Kidney (tissue), 14 donors: ENCODE data around the gene GHSR. TPM values are rescaled to one million over a fixed set of nuclear protein-coding genes. Genes with fewer than 3 reads are reported as not detected.

Experiments
- DNase-seq, 5 donors: peaks; one replicate each; pipeline ENCODE4 v3.0.0-alpha.2; 2013 to 2020
- FAIRE-seq: peaks from 2 replicates; lab custom pipeline; 2012; peaks lifted over from hg19 to GRCh38; lab: Jason Lieb, UNC
- H3K27ac ChIP-seq, 2 donors: one replicate each; pipeline ENCODE4 v1.7.0; 2013; ENCODE audit warnings: low read depth in 2 of 2, low read length in 2 of 2, inconsistent platforms in 1 of 2
- H3K27me3 ChIP-seq: one replicate; pipeline ENCODE4 v1.7.1; 2013; ENCODE audit warnings: low read length, inconsistent platforms; ENCODE audit not compliant: control insufficient read depth, insufficient read depth
- H3K36me3 ChIP-seq, 3 donors: one replicate each; pipeline versions ENCODE4 v1.7.0 to v1.7.1; 2013; ENCODE audit warnings: low read length in 3 of 3, control low read depth in 1 of 3, inconsistent platforms in 1 of 3; ENCODE audit not compliant: insufficient read depth in 3 of 3, control insufficient read depth in 2 of 3
- H3K4me1 ChIP-seq, 3 donors: one replicate each; pipeline versions ENCODE4 v1.7.0 to v1.7.1; 2013; ENCODE audit warnings: low read length in 3 of 3, inconsistent platforms in 1 of 3, low read depth in 1 of 3; ENCODE audit not compliant: control insufficient read depth in 2 of 3, insufficient read depth in 2 of 3
- H3K4me3 ChIP-seq, 3 donors: one replicate each; pipeline versions ENCODE4 v1.7.0 to v1.8.1; 2013; ENCODE audit warnings: low read length in 3 of 3, control low read depth in 1 of 3, inconsistent platforms in 1 of 3
- H3K9ac ChIP-seq, 3 donors: one replicate each; pipeline versions ENCODE4 v1.7.0 to v1.7.1; 2013; ENCODE audit warnings: low read length in 3 of 3, control low read depth in 1 of 3, inconsistent platforms in 1 of 3
- H3K9me3 ChIP-seq, 3 donors: one replicate each; pipeline versions ENCODE4 v1.7.0 to v1.7.1; 2013; ENCODE audit warnings: low read length in 3 of 3, control low read depth in 1 of 3, inconsistent platforms in 1 of 3; ENCODE audit not compliant: control insufficient read depth in 2 of 3, insufficient read depth in 1 of 3
- CTCF ChIP-seq: IDR thresholded peaks from 3 replicates; pipeline ENCODE4 v1.5.1; 2012; ENCODE audit warnings: mild to moderate bottlenecking, moderate library complexity, borderline replicate concordance; ENCODE audit not compliant: insufficient read depth; ENCODE audit errors: extremely low read depth
- intact Hi-C: fragments of 100-400 bp; cut with DNase I; formaldehyde crosslinking; loops from one replicate; pipeline ENCODE4 v1.11.1; 2022
- polyA plus RNA-seq: library from polyadenylated mRNA; stranded (reverse); fragments of 350-450 nt; fragmentation: Illumina TruSeq; extraction: RNeasy Lipid Tissue Mini Kit (QIAGEN cat#74804); gene quantifications from one replicate; pipeline ENCODE4 v1.2.3, GENCODE V29; 2014; ENCODE audit warnings: low read depth, low replicate concordance; ENCODE audit not compliant: insufficient read depth
- total RNA-seq: library from RNA; stranded (reverse); fragmentation: NEBNext Ultra II Directional; extraction: Animal tissue kit (Norgen Biotek cat#: 25700); gene quantifications from one replicate; pipeline ENCODE4 v1.2.1, GENCODE V29; 2021
- donor health status: control.
- donor health status: control.
- donor health status: control.
- donor health status: control.
- donor health status: control.
- donor health status: DM: yes; HTN: yes; CAD: no.
- donor health status: Normal renal cell carcinoma (clear cell type).

The GHSR gene
- total and polyA plus RNA-seq, 2 donors from 2014 or later, result not detected

- intact Hi-C loops, result no loop called here
- TF ChIP-seq CTCF, result no peak
Observed at GRCh38 chr3:172397716-172398405, 50.4 kb downstream of the GHSR start.

GRCh38 chr3:172396400-172396799, 51.9 kb downstream of the GHSR start:
- DNase-seq (no peak), FAIRE-seq (no peak)
- intact Hi-C loops, result no loop called here
- H3K27me3 ChIP-seq, result no peaks in the 10 kb centered on the region
- H3K36me3 ChIP-seq, result peaks cover 2 to 6% (median 3%) of the 10 kb centered on the region in 3 donors
- H3K4me3 ChIP-seq, result no peak overlapping the region
- no peak for TF ChIP-seq CTCF
- H3K9me3 ChIP-seq, result no peaks in the 10 kb centered on the region
- H3K9ac ChIP-seq, result no peak overlapping the region
- H3K27ac ChIP-seq, result no peak overlapping the region
- H3K4me1 ChIP-seq, result no peaks in the 10 kb centered on the region

More at GRCh38 chr3:172397716-172398405, 50.4 kb downstream of the GHSR start:
- no peak overlapping the region for H3K4me3 ChIP-seq
- H3K27me3 ChIP-seq, result no peaks in the 10 kb centered on the region
- no peaks in the 10 kb centered on the region for H3K4me1 ChIP-seq
- DNase-seq, result no peak
- peaks cover 2 to 6% (median 5%) of the 10 kb centered on the region in 3 donors for H3K36me3 ChIP-seq
- no peak overlapping the region for H3K27ac ChIP-seq
- FAIRE-seq, result no peak
- H3K9me3 ChIP-seq, result no peaks in the 10 kb centered on the region
- H3K9ac ChIP-seq, result no peak overlapping the region

DNA sequence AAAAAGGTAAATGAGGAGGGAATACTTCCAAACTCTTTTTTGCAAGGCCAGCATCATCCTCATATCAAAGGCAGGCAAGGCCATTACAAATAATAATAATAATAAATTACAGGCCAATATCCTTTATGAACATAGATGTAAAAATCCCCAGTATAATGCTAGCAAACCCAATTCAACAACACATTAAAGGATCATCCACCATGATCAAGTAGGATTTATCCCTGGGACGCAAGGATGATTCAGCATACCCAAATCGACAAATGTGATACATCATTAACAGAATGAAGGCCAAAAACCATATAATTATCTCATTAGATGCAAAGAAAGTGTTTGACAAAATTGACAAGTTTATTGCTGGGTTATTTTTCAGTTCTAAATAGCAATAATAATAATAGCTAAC, 53.6 kb downstream of the GHSR start:
- H3K4me1 ChIP-seq, result no peaks in the 10 kb centered on the region
- no peak overlapping the region for H3K4me3 ChIP-seq
- no peaks in the 10 kb centered on the region for H3K27me3 ChIP-seq
- intact Hi-C loops, result no loop called here
- FAIRE-seq, result no peak
- no peak for DNase-seq
- H3K36me3 ChIP-seq, result peaks cover 2 to 6% (median 2%) of the 10 kb centered on the region in 3 donors
- H3K9me3 ChIP-seq, result no peaks in the 10 kb centered on the region
- no peak overlapping the region for H3K9ac ChIP-seq
- TF ChIP-seq CTCF, result no peak
- no peak overlapping the region for H3K27ac ChIP-seq

Other genes with a start within 250 kb of the GHSR start
- 277 TPM for gene TNFSF10, start 75.0 kb upstream of the GHSR start, total RNA-seq
- 75.4 TPM for gene TNFSF10, start 75.0 kb upstream of the GHSR start, polyA plus RNA-seq